Astrocyte (in vitro differentiated cells and primary cell): Measurements from ENCODE around the gene PDLIM3.

Source experiments
- EZH2 ChIP-seq: IDR thresholded peaks from 2 replicates; pipeline ENCODE4 v1.6.1; 2012; ENCODE audit warnings: mild to moderate bottlenecking, low read length, inconsistent platforms; ENCODE audit not compliant: insufficient read depth
- TF ChIP-seq, protein P1 (sequence below): IDR thresholded peaks from 2 replicates; pipeline ENCODE4 v1.5.1; 2011; ENCODE audit warnings: low read depth, mild to moderate bottlenecking, inconsistent platforms, low read length, moderate library complexity; ENCODE audit not compliant: insufficient read depth

DNA sequence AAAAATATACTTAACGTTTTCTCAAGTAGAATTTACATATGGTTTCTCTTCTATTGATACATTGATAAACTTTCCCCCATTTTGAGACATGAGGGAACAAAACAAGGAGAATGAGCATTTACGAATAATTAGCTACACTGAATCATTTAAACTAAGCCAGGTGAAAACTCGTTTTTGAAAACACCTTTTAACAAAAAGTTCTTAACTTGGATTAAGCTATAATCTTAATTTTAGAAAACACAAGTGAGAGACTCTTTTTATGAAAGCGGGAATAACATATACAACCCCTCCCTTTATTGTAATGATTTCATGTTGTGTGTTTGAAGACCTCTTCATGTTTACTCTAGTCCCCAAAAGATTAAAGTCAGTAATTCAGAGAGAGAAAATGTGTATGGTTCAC, 20.1 kb downstream of the PDLIM3 start:
- TF ChIP-seq, protein P1, sequence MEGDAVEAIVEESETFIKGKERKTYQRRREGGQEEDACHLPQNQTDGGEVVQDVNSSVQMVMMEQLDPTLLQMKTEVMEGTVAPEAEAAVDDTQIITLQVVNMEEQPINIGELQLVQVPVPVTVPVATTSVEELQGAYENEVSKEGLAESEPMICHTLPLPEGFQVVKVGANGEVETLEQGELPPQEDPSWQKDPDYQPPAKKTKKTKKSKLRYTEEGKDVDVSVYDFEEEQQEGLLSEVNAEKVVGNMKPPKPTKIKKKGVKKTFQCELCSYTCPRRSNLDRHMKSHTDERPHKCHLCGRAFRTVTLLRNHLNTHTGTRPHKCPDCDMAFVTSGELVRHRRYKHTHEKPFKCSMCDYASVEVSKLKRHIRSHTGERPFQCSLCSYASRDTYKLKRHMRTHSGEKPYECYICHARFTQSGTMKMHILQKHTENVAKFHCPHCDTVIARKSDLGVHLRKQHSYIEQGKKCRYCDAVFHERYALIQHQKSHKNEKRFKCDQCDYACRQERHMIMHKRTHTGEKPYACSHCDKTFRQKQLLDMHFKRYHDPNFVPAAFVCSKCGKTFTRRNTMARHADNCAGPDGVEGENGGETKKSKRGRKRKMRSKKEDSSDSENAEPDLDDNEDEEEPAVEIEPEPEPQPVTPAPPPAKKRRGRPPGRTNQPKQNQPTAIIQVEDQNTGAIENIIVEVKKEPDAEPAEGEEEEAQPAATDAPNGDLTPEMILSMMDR: no peak
- TF ChIP-seq EZH2: no peak
